ENCODE data around the gene IQCM.

GRCh38 chr4:149521611-149522425, 293.8 kb downstream of the IQCM start:
- TF ChIP-seq CTCF (IDR thresholded peaks at IDR 0.05; ENCODE audit: insufficient read depth, low read length): no peak
- no peak for TF ChIP-seq POLR2AphosphoS5 (IDR thresholded peaks at IDR 0.05; ENCODE audit: low read depth)
- TF ChIP-seq REST (IDR thresholded peaks at IDR 0.05; ENCODE audit: insufficient replicate concordance, low read depth): no peak

Measured in HL-60 (cell line).